ENCODE data around the gene PPM1N. TPM values are rescaled to one million over a fixed set of nuclear protein-coding genes. Genes with fewer than 3 reads are reported as not detected.

Gene PPM1N
- total RNA-seq, 1 experiment from 2014 or later = 5.0 TPM

DNA sequence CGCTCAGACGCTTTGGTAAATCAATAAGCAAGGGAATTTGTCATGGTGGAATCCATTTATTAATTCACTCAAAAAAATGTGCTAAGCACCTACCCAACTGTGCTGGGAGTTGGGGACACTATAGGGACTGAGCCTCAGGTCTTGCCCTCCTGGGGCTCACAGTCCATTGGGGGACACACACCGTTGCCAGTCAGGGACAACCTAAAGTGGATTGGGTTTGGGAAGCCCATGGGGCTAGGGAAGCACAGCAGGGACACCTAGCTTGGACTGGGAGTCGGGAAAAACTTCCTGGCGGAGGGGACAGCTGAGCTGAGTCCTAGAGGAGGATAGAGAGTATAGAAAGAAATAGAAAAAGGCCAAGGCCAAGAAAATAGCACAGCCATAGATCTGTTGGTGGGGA lies 21.9 kb upstream of the PPM1N start:
- CTCF ChIA-PET = interaction anchor here (0.6 to 4.7 kb wide), 5 partner anchors 8 to 64 kb away, joined by 3 to 181 read pairs (median 6); partner anchors contain the start of gene FOSB
- no peak for DNase-seq
- TF ChIP-seq, protein P1, sequence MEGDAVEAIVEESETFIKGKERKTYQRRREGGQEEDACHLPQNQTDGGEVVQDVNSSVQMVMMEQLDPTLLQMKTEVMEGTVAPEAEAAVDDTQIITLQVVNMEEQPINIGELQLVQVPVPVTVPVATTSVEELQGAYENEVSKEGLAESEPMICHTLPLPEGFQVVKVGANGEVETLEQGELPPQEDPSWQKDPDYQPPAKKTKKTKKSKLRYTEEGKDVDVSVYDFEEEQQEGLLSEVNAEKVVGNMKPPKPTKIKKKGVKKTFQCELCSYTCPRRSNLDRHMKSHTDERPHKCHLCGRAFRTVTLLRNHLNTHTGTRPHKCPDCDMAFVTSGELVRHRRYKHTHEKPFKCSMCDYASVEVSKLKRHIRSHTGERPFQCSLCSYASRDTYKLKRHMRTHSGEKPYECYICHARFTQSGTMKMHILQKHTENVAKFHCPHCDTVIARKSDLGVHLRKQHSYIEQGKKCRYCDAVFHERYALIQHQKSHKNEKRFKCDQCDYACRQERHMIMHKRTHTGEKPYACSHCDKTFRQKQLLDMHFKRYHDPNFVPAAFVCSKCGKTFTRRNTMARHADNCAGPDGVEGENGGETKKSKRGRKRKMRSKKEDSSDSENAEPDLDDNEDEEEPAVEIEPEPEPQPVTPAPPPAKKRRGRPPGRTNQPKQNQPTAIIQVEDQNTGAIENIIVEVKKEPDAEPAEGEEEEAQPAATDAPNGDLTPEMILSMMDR (IDR thresholded peaks at IDR 0.05; ENCODE audit: unreplicated experiment) = no peak
- Mint-ChIP-seq H3K9me3 (ENCODE audit: low read depth, unreplicated experiment) (no peaks in the 10 kb centered on the region), H3K27me3 (ENCODE audit: unreplicated experiment) (peaks cover 14% of the 10 kb centered on the region), H3K4me1 (ENCODE audit: low read depth, unreplicated experiment) (peaks cover 39% of the 10 kb centered on the region), H3K27ac (ENCODE audit: unreplicated experiment) (peak overlapping the region; percentile 66), H3K4me3 (ENCODE audit: low read depth, unreplicated experiment) (peak overlapping the region; percentile 2), H3K36me3 (ENCODE audit: insufficient read depth, unreplicated experiment) (peaks cover 74% of the 10 kb centered on the region)
- intact Hi-C loops (cut with micrococcal nuclease; ENCODE audit: unreplicated experiment) = no loop called here
- BruUV-seq (replicated peaks) = no TSS peak

DNA sequence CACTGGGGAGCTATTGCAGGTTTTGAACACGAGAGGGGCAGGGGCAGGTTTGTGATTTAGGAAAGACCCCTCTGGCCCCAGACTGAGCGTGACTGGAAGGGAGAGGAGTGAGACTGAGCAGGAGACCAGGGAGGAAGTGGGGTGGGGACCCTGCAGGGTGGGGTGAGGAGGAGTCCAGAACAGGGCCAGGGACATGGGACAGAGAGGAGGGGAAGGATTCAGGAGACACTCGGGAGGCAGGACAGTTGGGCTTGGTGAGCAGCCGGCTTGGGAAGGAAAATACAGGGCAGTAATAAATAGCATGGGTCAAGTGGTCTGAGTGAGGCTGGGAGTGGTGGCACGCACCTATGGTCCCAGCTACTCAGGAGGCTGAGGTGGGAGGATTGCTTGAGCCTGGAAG lies 21.1 kb upstream of the PPM1N start:
- Mint-ChIP-seq H3K9me3 (ENCODE audit: low read depth, unreplicated experiment) (no peaks in the 10 kb centered on the region), H3K4me3 (ENCODE audit: low read depth, unreplicated experiment) (peak overlapping the region; percentile 52), H3K4me1 (ENCODE audit: low read depth, unreplicated experiment) (peaks cover 39% of the 10 kb centered on the region), H3K27ac (ENCODE audit: unreplicated experiment) (peak overlapping the region; percentile 66), H3K27me3 (ENCODE audit: unreplicated experiment) (peaks cover 14% of the 10 kb centered on the region), H3K36me3 (ENCODE audit: insufficient read depth, unreplicated experiment) (peaks cover 65% of the 10 kb centered on the region)
- TF ChIP-seq, protein P1 (IDR thresholded peaks at IDR 0.05; ENCODE audit: unreplicated experiment) = no peak
- no TSS peak for BruUV-seq (replicated peaks)
- no peak for DNase-seq
- CTCF ChIA-PET = interaction anchor here (0.6 to 4.7 kb wide), 6 partner anchors 9 to 315 kb away, joined by 3 to 181 read pairs (median 30); partner anchors contain the start of genes DMWD, FOSB and PPP1R13L
- intact Hi-C loops (cut with micrococcal nuclease; ENCODE audit: unreplicated experiment) = no loop called here

DNA sequence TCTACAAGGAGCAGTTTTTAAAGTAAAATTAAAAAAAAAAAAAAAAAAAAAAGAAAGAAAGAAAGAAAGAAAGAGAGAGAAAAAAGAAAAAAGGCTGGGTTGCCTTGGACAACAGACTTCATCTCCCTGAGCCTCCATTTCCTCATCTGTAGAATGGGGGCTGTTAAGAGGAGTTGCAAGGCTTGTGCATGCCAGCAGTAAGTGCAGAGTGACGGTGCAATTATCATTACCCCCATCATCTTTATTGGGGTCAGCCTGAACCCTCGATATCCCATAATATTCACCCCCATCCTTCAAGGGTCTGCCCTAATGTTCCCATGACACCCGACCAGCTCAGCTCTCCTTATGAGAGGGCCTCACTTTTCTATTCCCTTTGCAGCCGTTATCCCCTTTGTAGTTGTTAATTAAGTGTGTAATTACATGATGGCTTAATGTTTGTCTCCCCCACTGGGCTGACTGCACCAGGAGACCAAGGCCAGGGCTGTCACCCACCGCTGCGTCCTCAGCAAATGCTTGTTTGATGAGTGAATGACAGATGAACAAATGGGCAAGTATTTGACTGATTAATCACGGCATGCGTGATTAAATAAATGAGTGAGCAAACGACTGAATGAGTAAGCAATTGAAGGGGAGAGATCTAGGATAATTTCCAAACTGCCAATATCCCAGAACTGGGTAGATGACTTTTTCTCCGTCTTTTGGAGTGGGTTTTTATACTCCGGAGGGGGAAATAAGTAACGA lies 20.4 kb upstream of the PPM1N start:
- H3K9me3 Mint-ChIP-seq (ENCODE audit: low read depth, unreplicated experiment) = no peaks in the 10 kb centered on the region
- H3K27me3 Mint-ChIP-seq (ENCODE audit: unreplicated experiment) = peaks cover 7% of the 10 kb centered on the region
- TF ChIP-seq, protein P1 (IDR thresholded peaks at IDR 0.05; ENCODE audit: unreplicated experiment) = no peak
- no TSS peak for BruUV-seq (replicated peaks)
- CTCF ChIA-PET = interaction anchor here (0.6 to 4.7 kb wide), 23 partner anchors 10 to 315 kb away, joined by 3 to 181 read pairs (median 5); partner anchors contain the start of genes DMWD, ERCC2, FOSB and PPP1R13L
- H3K27ac Mint-ChIP-seq (ENCODE audit: unreplicated experiment) = peak overlapping the region; percentile 98
- H3K4me1 Mint-ChIP-seq (ENCODE audit: low read depth, unreplicated experiment) = peaks cover 34% of the 10 kb centered on the region
- intact Hi-C loops (cut with micrococcal nuclease; ENCODE audit: unreplicated experiment) = loop anchor here (1.0 to 2.0 kb wide), 3 partner anchors 39 to 75 kb away; no protein-coding TSS in a partner anchor
- peak; percentile 47 for DNase-seq
- peaks cover 58% of the 10 kb centered on the region for H3K36me3 Mint-ChIP-seq (ENCODE audit: insufficient read depth, unreplicated experiment)
- H3K4me3 Mint-ChIP-seq (ENCODE audit: low read depth, unreplicated experiment) = peak overlapping the region; percentile 52

DNA sequence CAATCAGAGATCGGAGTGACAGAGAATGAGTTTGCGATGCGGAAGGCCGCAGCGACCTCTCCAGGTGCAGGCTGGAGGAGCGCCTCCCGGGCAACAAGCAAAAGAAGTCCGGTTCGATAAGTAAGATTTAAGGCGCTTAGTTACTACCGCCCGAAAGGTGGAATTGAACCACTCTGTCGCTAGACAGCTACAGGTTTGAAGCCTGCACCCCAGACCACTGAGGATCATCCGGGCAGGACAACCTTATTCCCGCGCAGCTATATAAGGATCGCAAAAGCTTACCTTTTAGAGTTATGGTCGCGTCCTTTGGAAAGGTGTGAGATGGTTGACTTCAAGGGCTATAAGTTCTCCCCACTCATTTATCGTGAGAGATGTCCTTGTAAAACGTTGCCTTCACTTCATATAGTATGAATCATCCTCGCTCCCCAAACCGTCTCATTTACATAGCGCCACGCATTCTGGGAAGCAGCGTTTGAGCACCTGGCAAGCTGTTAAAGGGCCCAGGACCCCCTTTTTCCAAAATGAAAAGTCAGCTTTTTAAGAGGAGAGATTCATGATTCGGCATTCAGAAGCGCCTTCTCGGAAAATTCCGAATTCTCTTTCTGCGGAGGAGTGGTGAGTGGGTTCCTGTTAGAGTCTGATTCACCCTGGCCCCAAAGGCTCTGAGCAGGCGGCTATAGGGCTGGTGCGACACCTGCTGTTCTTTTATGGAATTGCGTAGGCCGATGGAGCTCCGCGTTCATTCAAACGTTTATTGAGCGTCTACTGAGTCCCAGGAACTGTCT lies 19.6 kb upstream of the PPM1N start:
- H3K27me3 Mint-ChIP-seq (ENCODE audit: unreplicated experiment) = no peaks in the 10 kb centered on the region
- BruUV-seq (replicated peaks) = TSS peak; percentile 100
- H3K4me1 Mint-ChIP-seq (ENCODE audit: low read depth, unreplicated experiment) = peaks cover 31% of the 10 kb centered on the region
- H3K4me3 Mint-ChIP-seq (ENCODE audit: low read depth, unreplicated experiment) = peak overlapping the region; percentile 52
- peaks cover 50% of the 10 kb centered on the region for H3K36me3 Mint-ChIP-seq (ENCODE audit: insufficient read depth, unreplicated experiment)
- peak overlapping the region; percentile 98 for H3K27ac Mint-ChIP-seq (ENCODE audit: unreplicated experiment)
- CTCF ChIA-PET = interaction anchor here (0.6 to 4.7 kb wide), 25 partner anchors 11 to 214 kb away, joined by 3 to 181 read pairs (median 5); partner anchors contain the start of genes ERCC2, FOSB, OPA3 and PPP1R13L
- intact Hi-C loops (cut with micrococcal nuclease; ENCODE audit: unreplicated experiment) = loop anchor here (1.0 to 2.0 kb wide), 3 partner anchors 39 to 75 kb away; no protein-coding TSS in a partner anchor
- no peaks in the 10 kb centered on the region for H3K9me3 Mint-ChIP-seq (ENCODE audit: low read depth, unreplicated experiment)
- TF ChIP-seq, protein P1 (IDR thresholded peaks at IDR 0.05; ENCODE audit: unreplicated experiment) = peak; percentile 99
- peak; percentile 92 for DNase-seq

All from Calu3 (cell line).